NCI-H187 (cell line): Measurements from ENCODE around the gene IGFN1.
"Not testable (repeated sequence)": the region's sequence is repeated elsewhere in the genome, so short reads cannot be mapped to it uniquely, and the experiment has no call there.

Source experiments
- DNase-seq, 2 experiments: peaks; one replicate each; lab custom pipeline; 2025; lab: John Stamatoyannopoulos, UW

IGFN1 gene

DNA sequence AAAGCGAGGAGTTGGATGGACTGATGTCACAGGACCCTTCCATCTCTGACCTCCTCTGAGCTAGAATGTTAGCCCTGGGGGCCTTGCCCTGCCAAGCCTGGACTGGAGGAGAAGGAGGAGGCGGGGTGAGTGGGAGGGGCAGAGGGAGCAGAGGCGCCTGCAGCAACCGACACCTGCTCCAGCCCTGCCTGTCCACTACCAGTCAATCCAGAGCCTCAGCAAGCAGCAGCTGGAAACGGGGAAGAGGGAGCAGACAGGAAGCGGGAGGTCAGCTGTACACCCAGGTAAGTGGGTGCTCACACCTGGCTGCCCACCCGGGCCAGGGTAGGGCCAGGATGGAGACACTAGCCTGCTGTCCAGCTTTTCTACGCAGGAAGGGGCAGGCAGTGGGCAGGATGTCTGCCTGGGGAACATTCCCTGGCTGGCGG lies at the start of gene IGFN1:
Gene IGFN1 (plus strand): TSS at position 201 of the 428 bp plus-strand sequence. CDS start 2,470 bp downstream, outside the sequence.
- DNase-seq, result no peak

GRCh38 chr1:201140941-201141260 lies 49.7 kb upstream of the IGFN1 start:
- DNase-seq, result no peak

DNA sequence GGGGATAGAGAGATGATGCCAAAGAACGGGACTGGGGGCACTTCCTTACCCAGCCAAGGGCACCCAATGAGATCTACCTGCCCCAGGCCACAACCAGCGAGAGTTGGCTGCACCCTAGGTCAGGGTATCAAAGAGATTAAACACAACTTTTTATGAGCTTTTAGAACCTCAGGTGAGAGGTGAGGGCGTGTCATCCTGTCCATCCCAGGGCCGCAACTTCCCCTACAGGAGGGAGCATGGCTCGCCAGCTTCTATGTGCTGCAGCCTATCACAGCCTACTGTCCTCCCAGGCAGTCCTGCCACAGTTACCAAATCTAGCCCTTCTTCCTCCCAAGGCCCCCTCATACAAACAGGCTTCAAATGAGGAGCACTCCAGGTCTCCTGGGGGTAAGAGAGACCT lies 49.2 kb upstream of the IGFN1 start:
- DNase-seq, result no peak

GRCh38 chr1:201142011-201142848 lies 48.4 kb upstream of the IGFN1 start:
- no peak for DNase-seq

DNA sequence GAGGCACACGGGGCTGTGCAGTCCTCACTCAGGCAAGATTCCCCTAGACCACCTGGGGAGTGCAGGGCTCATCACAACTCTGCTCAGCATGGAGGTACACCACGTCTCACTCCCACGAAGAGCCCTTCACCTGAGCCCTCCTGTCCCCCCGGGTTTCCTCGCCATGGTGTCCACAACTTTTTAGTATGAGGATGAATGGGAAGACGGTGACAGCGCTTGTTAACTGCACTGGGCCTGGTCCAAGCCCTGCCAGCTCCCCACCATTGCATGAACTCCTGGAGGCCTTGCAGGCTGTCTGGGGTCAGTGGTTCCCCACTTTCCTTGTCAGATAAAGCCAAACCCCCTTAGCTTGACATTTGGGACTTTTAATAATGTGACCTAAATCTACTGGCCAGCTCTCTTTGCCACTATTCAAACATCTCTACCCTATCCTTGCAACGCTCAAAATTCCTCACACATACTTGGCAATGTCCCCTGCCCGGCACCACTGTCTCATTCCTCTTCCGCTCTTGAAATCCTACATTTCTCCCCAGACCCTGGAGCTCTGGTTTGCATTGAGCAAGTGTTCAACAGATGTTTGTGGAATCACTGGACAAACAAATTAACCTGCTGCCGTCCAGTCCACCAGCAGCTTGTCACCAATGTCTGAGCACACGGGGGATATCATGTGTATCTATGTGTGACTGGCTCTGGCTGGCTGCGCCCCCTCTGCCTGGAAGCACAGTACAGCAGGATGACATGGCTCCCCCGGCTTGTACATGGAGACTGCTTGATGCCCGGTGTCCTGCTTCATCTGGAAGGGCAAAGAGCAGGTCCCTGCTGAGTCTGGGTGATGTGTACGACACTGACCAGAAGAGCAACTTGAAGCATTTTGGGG lies 47.5 kb upstream of the IGFN1 start:
- DNase-seq, result no peak

DNA sequence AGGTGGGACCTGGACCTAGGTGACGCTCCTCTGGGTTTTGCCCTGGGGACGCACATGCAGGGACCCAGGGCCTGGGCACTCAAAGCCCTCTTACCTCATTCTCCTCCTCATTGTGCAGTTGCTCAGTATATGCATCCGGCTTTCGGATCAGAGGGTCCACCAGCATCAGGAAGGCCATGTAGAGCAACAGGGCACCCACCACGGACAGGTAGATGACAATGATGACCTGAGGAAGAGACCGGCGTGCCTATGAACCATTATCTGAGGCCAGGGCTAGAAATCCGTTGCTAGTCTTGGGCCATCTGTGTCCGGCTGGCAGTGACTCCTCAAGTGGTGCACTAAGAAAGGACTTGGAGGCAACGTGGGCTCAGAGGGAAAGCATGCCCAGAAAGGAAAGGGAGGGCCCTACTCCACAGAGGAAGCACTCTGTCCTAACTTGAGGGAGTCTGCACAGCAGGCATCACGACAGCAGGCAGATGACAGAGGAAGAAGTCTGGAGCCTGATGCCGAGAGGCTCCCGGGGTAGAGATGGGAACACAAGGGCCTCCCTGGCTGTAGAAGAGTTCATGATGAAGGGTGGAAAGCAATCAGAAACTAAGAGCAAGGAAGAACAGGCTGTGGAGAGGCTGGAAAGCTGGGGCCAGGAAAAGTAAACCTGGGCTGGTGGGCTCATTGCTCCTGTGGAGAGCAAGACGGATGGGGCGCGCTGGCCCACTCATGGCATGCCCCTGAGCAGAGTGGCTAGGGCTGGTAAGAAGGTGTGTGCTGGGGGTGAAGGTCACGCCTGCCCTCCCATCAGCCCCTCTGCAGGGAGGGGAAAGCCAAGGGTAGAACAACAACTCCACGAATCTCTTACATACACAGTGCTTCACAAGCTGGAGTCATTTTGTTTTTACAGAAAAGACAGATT lies 46.6 kb upstream of the IGFN1 start:
- DNase-seq, result no peak

- no peak for DNase-seq
These were observed 45.9 kb upstream of the IGFN1 start for GRCh38 chr1:201144701-201145100.

GRCh38 chr1:201145132-201145531 lies 45.5 kb upstream of the IGFN1 start:
- no peak for DNase-seq

GRCh38 chr1:201145816-201146215 lies 44.8 kb upstream of the IGFN1 start:
- DNase-seq, result no peak

- DNase-seq, result no peak
These were observed 43.8 kb upstream of the IGFN1 start for GRCh38 chr1:201146626-201147390.

GRCh38 chr1:201147396-201148015 lies 43.1 kb upstream of the IGFN1 start:
- DNase-seq, result no peak

DNA sequence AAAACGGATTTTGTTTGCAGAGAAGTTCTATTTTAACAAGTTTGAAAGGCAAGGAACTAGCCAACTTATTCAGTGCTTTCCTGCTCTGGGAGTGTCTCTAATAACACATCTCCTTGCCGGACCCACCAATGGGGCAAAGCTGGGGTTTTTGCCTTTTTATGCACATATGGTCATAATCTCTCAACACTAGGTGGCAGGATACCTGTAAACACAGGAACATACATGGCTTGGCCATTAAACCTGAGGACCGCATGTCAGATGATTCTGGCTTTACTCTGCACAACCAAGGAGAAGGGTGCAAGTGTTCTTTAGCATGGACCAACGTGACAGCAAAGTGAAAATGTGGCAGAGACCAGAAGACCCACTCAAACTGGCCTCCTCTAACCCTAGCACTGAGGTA lies 41.2 kb upstream of the IGFN1 start:
- DNase-seq, result no peak

DNA sequence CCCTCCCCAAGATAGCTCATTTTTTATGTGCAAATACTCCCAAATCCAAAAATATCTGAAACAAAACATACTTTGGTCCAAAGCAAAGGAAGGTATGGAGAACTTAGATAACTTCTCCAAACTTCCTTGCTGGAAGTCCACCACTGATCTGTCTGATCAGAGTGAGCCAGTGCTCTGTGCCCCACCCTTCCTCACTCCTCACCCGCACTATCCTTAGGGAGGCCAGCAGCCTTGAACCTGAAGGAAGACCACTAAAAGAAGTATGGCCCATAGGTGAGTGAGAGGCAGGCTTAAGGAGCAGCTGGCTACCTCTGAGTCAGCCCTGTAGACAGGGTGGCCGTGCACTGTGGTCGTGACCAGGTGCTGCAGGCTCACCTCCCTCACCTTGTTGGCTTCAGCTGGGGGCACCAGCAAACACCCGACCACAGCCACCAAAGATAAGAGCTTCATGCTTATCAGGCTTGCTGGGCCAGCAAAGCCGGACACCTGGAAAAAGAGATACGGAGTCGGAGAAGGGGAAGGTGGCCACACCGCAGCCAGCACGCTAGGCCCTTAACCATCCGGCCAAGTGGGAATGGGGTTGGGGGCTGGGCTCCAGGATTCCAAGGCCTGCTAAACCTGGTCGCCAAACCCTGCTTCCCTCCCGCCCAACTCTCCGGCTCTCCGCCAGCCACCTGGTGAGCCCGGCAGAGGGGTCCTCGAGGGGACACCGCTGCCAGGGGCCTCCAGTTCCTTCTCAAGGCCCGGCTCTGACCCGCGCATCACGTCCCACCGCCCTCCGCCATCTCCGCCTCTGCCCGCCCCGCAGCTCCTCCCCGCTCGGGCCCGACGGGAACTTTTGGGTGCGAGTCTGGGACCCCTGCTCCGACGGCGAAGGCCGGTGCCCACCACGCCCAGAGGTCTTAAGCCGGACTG lies 36.9 kb upstream of the IGFN1 start:
- no peak for DNase-seq

GRCh38 chr1:201154389-201155165 lies 36.0 kb upstream of the IGFN1 start, which contains the start of gene TMEM9:
Gene TMEM9, minus strand, starts transcription at chr1:201154474. Its CDS starts 551 bp downstream, at chr1:201153923.
- DNase-seq, result peak; percentile 67 to 85

- DNase-seq, result no peak
These were observed 35.3 kb upstream of the IGFN1 start for GRCh38 chr1:201155354-201155753.

DNA sequence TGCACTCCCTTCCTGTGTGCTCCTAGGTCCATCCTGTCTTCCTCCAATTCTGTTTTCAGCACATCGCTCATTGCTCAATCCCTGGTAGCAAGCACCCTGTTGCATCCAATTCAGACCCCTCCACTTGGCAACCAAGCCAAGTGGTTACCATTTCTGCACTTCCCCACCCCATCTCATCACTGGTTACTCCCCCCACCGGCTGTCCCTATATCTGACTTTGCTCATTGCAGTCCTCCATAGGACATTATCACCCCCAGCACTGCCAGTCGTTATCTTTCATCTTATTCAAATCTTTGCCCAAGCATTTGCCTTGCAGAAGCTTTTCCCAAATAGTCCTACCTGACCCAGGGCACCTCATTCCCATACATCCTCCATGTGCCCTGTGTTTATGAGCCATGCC lies 34.3 kb upstream of the IGFN1 start:
- DNase-seq, result no peak

DNA sequence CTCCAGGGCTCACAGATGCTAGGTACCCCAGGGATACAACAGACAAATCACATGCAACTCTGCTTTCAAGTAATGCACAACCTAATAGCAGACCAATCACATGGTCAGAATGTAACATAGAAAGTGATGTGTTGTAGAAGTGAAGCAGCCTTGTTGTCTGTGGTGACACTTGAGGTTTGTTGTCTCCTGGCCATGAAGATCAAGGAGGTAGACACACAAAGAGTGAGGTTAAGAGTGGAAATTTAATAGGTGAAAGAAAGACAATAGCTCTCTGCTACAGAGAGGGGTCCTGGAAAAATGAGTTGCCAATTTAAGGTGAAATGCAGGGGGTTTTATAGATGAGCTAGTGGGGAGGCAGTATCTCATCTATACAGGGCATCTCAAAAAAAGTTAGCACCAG lies 33.8 kb upstream of the IGFN1 start:
- no peak for DNase-seq

GRCh38 chr1:201157949-201158348 lies 32.7 kb upstream of the IGFN1 start:
- no peak for DNase-seq

- not testable (repeated sequence) for DNase-seq
These were observed 27.6 kb upstream of the IGFN1 start for GRCh38 chr1:201163036-201163435.
